ENCODE measurements around the gene ERICH3. TPM values are rescaled to one million over a fixed set of nuclear protein-coding genes. Genes with fewer than 3 reads are reported as not detected.

ERICH3 gene
- polyA plus RNA-seq, 1 experiment: not detected

- Histone ChIP-seq H3K27ac (ENCODE audit: low read depth, low read length) (no peak overlapping the region), H3K9me3 (ENCODE audit: control insufficient read depth, insufficient read depth, low read length) (no peaks in the 10 kb centered on the region), H3K27me3 (ENCODE audit: control insufficient read depth, insufficient read depth, low read length) (no peaks in the 10 kb centered on the region), H3K4me3 (ENCODE audit: low read depth, low read length) (no peak overlapping the region)
- DNase-seq (ENCODE audit: low read depth, low spot score): no peak
- POLR2A ChIA-PET: no interaction called here
- CTCF ChIA-PET: interaction anchor here (1.9 kb wide), 1 partner anchor 69 kb away, joined by 5 read pairs; no protein-coding TSS in a partner anchor
- no peak for TF ChIP-seq CTCF (IDR thresholded peaks at IDR 0.05; ENCODE audit: low read depth, low read length)
Observed at GRCh38 chr1:74620242-74620641, 53.4 kb downstream of the ERICH3 start.

- H3K4me3 ChIP-seq (ENCODE audit: low read depth, low read length): no peak overlapping the region
- no peak for TF ChIP-seq CTCF (IDR thresholded peaks at IDR 0.05; ENCODE audit: low read depth, low read length)
- DNase-seq (ENCODE audit: low read depth, low spot score): no peak
- H3K27ac ChIP-seq (ENCODE audit: low read depth, low read length): no peak overlapping the region
- POLR2A ChIA-PET: no interaction called here
- no peaks in the 10 kb centered on the region for H3K27me3 ChIP-seq (ENCODE audit: control insufficient read depth, insufficient read depth, low read length)
- CTCF ChIA-PET: interaction anchor here (0.9 to 1.9 kb wide), 2 partner anchors 9 to 70 kb away, joined by 3 to 5 read pairs; no protein-coding TSS in a partner anchor
- no peaks in the 10 kb centered on the region for H3K9me3 ChIP-seq (ENCODE audit: control insufficient read depth, insufficient read depth, low read length)
Observed at GRCh38 chr1:74618974-74619373, 54.6 kb downstream of the ERICH3 start.

- H3K4me3 ChIP-seq (ENCODE audit: low read depth, low read length): no peak overlapping the region
- CTCF ChIA-PET: interaction anchor here (0.6 kb wide), 1 partner anchor 628 kb away, joined by 5 read pairs; no protein-coding TSS in a partner anchor
- POLR2A ChIA-PET: no interaction called here
- no peak for TF ChIP-seq CTCF (IDR thresholded peaks at IDR 0.05; ENCODE audit: low read depth, low read length)
- no peak overlapping the region for H3K27ac ChIP-seq (ENCODE audit: low read depth, low read length)
- no peaks in the 10 kb centered on the region for H3K9me3 ChIP-seq (ENCODE audit: control insufficient read depth, insufficient read depth, low read length)
- DNase-seq (ENCODE audit: low read depth, low spot score): no peak
- no peaks in the 10 kb centered on the region for H3K27me3 ChIP-seq (ENCODE audit: control insufficient read depth, insufficient read depth, low read length)
Observed at GRCh38 chr1:74613894-74614293, 59.7 kb downstream of the ERICH3 start.

GRCh38 chr1:74611887-74612286, 61.7 kb downstream of the ERICH3 start:
- DNase-seq (ENCODE audit: low read depth, low spot score): no peak
- no peak overlapping the region for H3K27ac ChIP-seq (ENCODE audit: low read depth, low read length)
- POLR2A ChIA-PET: no interaction called here

GRCh38 chr1:74610961-74611360, 62.6 kb downstream of the ERICH3 start:
- H3K4me3 ChIP-seq (ENCODE audit: low read depth, low read length): no peak overlapping the region
- no peaks in the 10 kb centered on the region for H3K27me3 ChIP-seq (ENCODE audit: control insufficient read depth, insufficient read depth, low read length)
- CTCF ChIA-PET: interaction anchor here (0.6 kb wide), 1 partner anchor 34 kb away, joined by 3 read pairs; no protein-coding TSS in a partner anchor
- DNase-seq (ENCODE audit: low read depth, low spot score): no peak
- POLR2A ChIA-PET: no interaction called here
- H3K27ac ChIP-seq (ENCODE audit: low read depth, low read length): no peak overlapping the region
- TF ChIP-seq CTCF (IDR thresholded peaks at IDR 0.05; ENCODE audit: low read depth, low read length): no peak
- H3K9me3 ChIP-seq (ENCODE audit: control insufficient read depth, insufficient read depth, low read length): no peaks in the 10 kb centered on the region

More at GRCh38 chr1:74611887-74612286, 61.7 kb downstream of the ERICH3 start:
- no peak overlapping the region for H3K4me3 ChIP-seq (ENCODE audit: low read depth, low read length)
- CTCF ChIA-PET: no interaction called here
- H3K27me3 ChIP-seq (ENCODE audit: control insufficient read depth, insufficient read depth, low read length): no peaks in the 10 kb centered on the region
- TF ChIP-seq CTCF (IDR thresholded peaks at IDR 0.05; ENCODE audit: low read depth, low read length): no peak
- no peaks in the 10 kb centered on the region for H3K9me3 ChIP-seq (ENCODE audit: control insufficient read depth, insufficient read depth, low read length)

All from AG04450 (cell line).